Stimulated activated CD8-positive, alpha-beta memory T cell treated with anti-CD3 and anti-CD28 coated beads, Interleukin-2, amount 100 ng/mL, for 48 hours (primary cell): ENCODE results near the gene DMAC2L.
"Not testable (repeated sequence)": the region's sequence is repeated elsewhere in the genome, so short reads cannot be mapped to it uniquely, and the experiment has no call there.

Experiments used
- DNase-seq, 2 donors: peaks; one replicate each; pipeline ENCODE4 v3.0.0-alpha.2; 2020; ENCODE audit warnings: low read depth in 2 of 2

Gene DMAC2L

GRCh38 chr14:50354527-50354926, 42.4 kb downstream of the DMAC2L start:
- no peak for DNase-seq

- no peak for DNase-seq
Observed at GRCh38 chr14:50355692-50356091, 43.6 kb downstream of the DMAC2L start.

GRCh38 chr14:50356283-50356682, 44.2 kb downstream of the DMAC2L start:
- DNase-seq = not testable (repeated sequence)

GRCh38 chr14:50357124-50357523, 45.0 kb downstream of the DMAC2L start:
- DNase-seq = no peak

GRCh38 chr14:50357753-50358395, 45.8 kb downstream of the DMAC2L start:
- DNase-seq = no peak

GRCh38 chr14:50359631-50360030, 47.5 kb downstream of the DMAC2L start:
- no peak for DNase-seq

- DNase-seq = no peak
Observed at GRCh38 chr14:50360093-50360492, 48.0 kb downstream of the DMAC2L start.

- DNase-seq = no peak
Observed at GRCh38 chr14:50360851-50361250, 48.7 kb downstream of the DMAC2L start.

- not testable (repeated sequence) for DNase-seq
Observed at GRCh38 chr14:50361473-50362403, 49.6 kb downstream of the DMAC2L start.

GRCh38 chr14:50362764-50363713, 50.9 kb downstream of the DMAC2L start:
- DNase-seq = no peak

- no peak for DNase-seq
Observed at GRCh38 chr14:50363714-50364111, 51.6 kb downstream of the DMAC2L start.

GRCh38 chr14:50364792-50365191, 52.7 kb downstream of the DMAC2L start:
- DNase-seq = no peak

- DNase-seq = not testable (repeated sequence)
Observed at GRCh38 chr14:50365572-50365971, 53.4 kb downstream of the DMAC2L start.

- DNase-seq = no peak
Observed at GRCh38 chr14:50366115-50366514, 54.0 kb downstream of the DMAC2L start.

GRCh38 chr14:50366589-50366988, 54.5 kb downstream of the DMAC2L start:
- DNase-seq = no peak

GRCh38 chr14:50371546-50371945, 59.4 kb downstream of the DMAC2L start:
- no peak for DNase-seq

- no peak for DNase-seq
Observed at GRCh38 chr14:50373959-50374358, 61.8 kb downstream of the DMAC2L start.

GRCh38 chr14:50375760-50376159, 63.6 kb downstream of the DMAC2L start:
- DNase-seq = no peak
